ENCODE data around the gene KCTD5. TPM values are rescaled to one million over a fixed set of nuclear protein-coding genes. Genes with fewer than 3 reads are reported as not detected.
"Not testable (repeated sequence)": the region's sequence is repeated elsewhere in the genome, so short reads cannot be mapped to it uniquely, and the experiment has no call there.

The KCTD5 gene, protein sequence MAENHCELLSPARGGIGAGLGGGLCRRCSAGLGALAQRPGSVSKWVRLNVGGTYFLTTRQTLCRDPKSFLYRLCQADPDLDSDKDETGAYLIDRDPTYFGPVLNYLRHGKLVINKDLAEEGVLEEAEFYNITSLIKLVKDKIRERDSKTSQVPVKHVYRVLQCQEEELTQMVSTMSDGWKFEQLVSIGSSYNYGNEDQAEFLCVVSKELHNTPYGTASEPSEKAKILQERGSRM
- polyA plus RNA-seq = 10 to 100 TPM; 19.0 to 41.2 (median 29.9) TPM
- long read RNA-seq, donor 1 = 0 reads
- long read RNA-seq, donor 2, transcript KCTD5-201 (6 exons, 2,482 nt) = major isoform, 7 of 7 reads
- long read RNA-seq, donor 2, partial matches to known transcripts = 0 of 7 reads
- long read RNA-seq, donor 2, other reads (novel, unspliced or antisense) = 0 of 7 reads
- long read RNA-seq, donor 3, transcript KCTD5-201 (6 exons, 2,482 nt) = major isoform, 5 of 5 reads
- long read RNA-seq, donor 3, partial matches to known transcripts = 0 of 5 reads
- long read RNA-seq, donor 3, other reads (novel, unspliced or antisense) = 0 of 5 reads
- long read RNA-seq, donor 4 = 0 reads
- long read RNA-seq, donor 5 = 0 reads
- long read RNA-seq, donor 6, transcript KCTD5-201 (6 exons, 2,482 nt) = major isoform, 7 of 7 reads
- long read RNA-seq, donor 6, partial matches to known transcripts = 0 of 7 reads
- long read RNA-seq, donor 6, other reads (novel, unspliced or antisense) = 0 of 7 reads
- long read RNA-seq, donor 7, transcript KCTD5-201 (6 exons, 2,482 nt) = major isoform, 12 of 12 reads
- long read RNA-seq, donor 7, partial matches to known transcripts = 0 of 12 reads
- long read RNA-seq, donor 7, other reads (novel, unspliced or antisense) = 0 of 12 reads
- long read RNA-seq, donor 8, partial matches to known transcripts = 0 of 1 reads
- long read RNA-seq, donor 8, other reads (novel, unspliced or antisense) = 0 of 1 reads
- long read RNA-seq, donor 9, partial matches to known transcripts = 0 of 1 reads
- long read RNA-seq, donor 9, other reads (novel, unspliced or antisense) = 0 of 1 reads
- long read RNA-seq, donor 10, transcript KCTD5-201 (6 exons, 2,482 nt) = major isoform, 10 of 10 reads
- long read RNA-seq, donor 10, partial matches to known transcripts = 0 of 10 reads
- long read RNA-seq, donor 10, other reads (novel, unspliced or antisense) = 0 of 10 reads

DNA sequence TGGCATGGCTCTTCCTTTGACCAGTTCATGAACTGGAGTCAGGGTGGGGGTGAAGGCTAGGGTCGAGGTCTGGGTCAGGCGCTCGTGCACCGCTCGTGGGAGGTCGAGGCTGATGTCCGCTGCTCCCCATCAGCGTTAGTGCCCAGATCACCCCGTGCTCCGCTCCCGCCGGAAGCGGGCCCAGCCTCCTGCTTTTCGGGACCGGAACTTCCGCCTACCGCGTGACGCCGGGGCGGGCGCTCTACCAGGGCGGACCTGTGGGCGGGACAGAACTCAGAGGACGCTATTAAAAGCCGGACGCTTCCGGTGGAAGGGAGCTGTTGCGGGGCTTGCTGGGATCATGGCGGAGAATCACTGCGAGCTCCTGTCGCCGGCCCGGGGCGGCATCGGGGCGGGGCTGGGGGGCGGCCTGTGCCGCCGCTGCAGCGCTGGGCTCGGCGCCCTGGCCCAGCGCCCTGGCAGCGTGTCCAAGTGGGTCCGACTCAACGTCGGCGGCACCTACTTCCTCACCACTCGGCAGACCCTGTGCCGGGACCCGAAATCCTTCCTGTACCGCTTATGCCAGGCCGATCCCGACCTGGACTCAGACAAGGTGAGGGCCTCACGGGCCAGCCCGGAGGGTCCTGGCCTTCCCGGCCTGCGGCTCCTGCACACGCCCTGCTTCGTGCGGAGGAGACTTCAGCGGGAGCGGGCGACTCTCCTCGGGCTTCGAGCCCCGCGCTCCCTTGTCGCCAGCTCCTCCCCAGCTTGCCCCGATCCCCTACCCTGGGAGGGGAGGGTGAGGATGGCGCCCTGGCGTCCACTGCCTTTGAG, at the start of gene KCTD5:
Gene KCTD5, plus strand, starts transcription at position 315 of the 813 bp plus-strand sequence. Its CDS starts 26 bp downstream, at position 341.
- Histone ChIP-seq H3K4me1 (ENCODE audit: control insufficient read depth in 3 of 3, insufficient read depth in 2 of 3, low read depth in 1 of 3, low read length in 2 of 3) (peaks cover 0 to 11% (median 8%) of the 10 kb centered on the region in 3 donors), H3K27me3 (ENCODE audit: control insufficient read depth in 3 of 3, insufficient read depth in 3 of 3, low read length in 3 of 3) (no peaks in the 10 kb centered on the region), H3K36me3 (ENCODE audit: control insufficient read depth in 3 of 3, insufficient read depth in 2 of 3, low read depth in 1 of 3, low read length in 3 of 3) (peaks cover 0 to 8% (median 0%) of the 10 kb centered on the region in 3 donors), H3K9me3 (ENCODE audit: control insufficient read depth in 2 of 2, insufficient read depth in 1 of 2, low read depth in 1 of 2, low read length in 1 of 2) (no peaks in the 10 kb centered on the region), H3K4me3 (ENCODE audit: low read depth in 1 of 3, low read length in 3 of 3) (peak within 1 kb of the TSS; percentile 91 to 100 (median 92)), H3K27ac (ENCODE audit: low read depth in 1 of 3, low read length in 2 of 3) (peak within 1 kb of the TSS; percentile 79 to 92 (median 86))
- no peak for FAIRE-seq
- WGBS, 3 donors = 0 to 1% (median 0%) methylated on average over 58 to 73 of the region's 73 CpGs
- peak; percentile 96 to 99 for DNase-seq

- not testable (repeated sequence) for DNase-seq; H3K9me3 ChIP-seq (ENCODE audit: control insufficient read depth in 2 of 2, insufficient read depth in 1 of 2, low read depth in 1 of 2, low read length in 1 of 2); H3K27me3 ChIP-seq (ENCODE audit: control insufficient read depth in 3 of 3, insufficient read depth in 3 of 3, low read length in 3 of 3); H3K4me3 ChIP-seq (ENCODE audit: low read depth in 1 of 3, low read length in 3 of 3); FAIRE-seq; H3K4me1 ChIP-seq (ENCODE audit: control insufficient read depth in 3 of 3, insufficient read depth in 2 of 3, low read depth in 1 of 3, low read length in 2 of 3); H3K27ac ChIP-seq (ENCODE audit: low read depth in 1 of 3, low read length in 2 of 3); H3K36me3 ChIP-seq (ENCODE audit: control insufficient read depth in 3 of 3, insufficient read depth in 2 of 3, low read depth in 1 of 3, low read length in 3 of 3)
- 0 to 14% methylated on average over 1 to 2 of the region's 12 CpGs; no CpG with 5 or more reads in 1 of the 3 donors for WGBS, 3 donors
These were observed 43.1 kb upstream of the KCTD5 start for GRCh38 chr16:2639071-2639721.

DNA sequence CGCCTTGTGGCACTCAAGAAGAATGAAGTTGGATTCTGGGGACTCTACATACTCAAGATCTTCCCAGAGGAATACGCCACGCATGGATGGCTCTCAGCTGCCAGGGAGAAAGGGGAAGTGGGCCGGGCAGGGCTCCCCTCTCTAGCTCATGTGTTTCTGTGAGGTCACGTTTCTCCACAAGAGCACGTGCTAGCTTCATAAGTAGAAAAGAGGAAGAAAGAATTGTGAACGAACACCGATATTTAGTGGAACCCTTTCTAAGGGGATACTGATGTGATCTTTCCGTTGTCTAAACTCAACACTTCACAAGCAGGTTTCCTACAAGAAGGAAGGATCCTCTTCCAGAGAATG, 42.6 kb upstream of the KCTD5 start:
- not testable (repeated sequence) for H3K9me3 ChIP-seq (ENCODE audit: control insufficient read depth in 2 of 2, insufficient read depth in 1 of 2, low read depth in 1 of 2, low read length in 1 of 2); H3K36me3 ChIP-seq (ENCODE audit: control insufficient read depth in 3 of 3, insufficient read depth in 2 of 3, low read depth in 1 of 3, low read length in 3 of 3); H3K4me1 ChIP-seq (ENCODE audit: control insufficient read depth in 3 of 3, insufficient read depth in 2 of 3, low read depth in 1 of 3, low read length in 2 of 3); H3K27ac ChIP-seq (ENCODE audit: low read depth in 1 of 3, low read length in 2 of 3); H3K27me3 ChIP-seq (ENCODE audit: control insufficient read depth in 3 of 3, insufficient read depth in 3 of 3, low read length in 3 of 3); FAIRE-seq; H3K4me3 ChIP-seq (ENCODE audit: low read depth in 1 of 3, low read length in 3 of 3); DNase-seq
- WGBS, 3 donors = 64 to 76% (median 75%) methylated on average over 5 to 9 of the region's 9 CpGs

GRCh38 chr16:2642561-2642960, 39.8 kb upstream of the KCTD5 start:
- 86 to 94% methylated on average over 5 of the region's 17 CpGs; no CpG with 5 or more reads in 1 of the 3 donors for WGBS, 3 donors
- not testable (repeated sequence) for H3K27ac ChIP-seq (ENCODE audit: low read depth in 1 of 3, low read length in 2 of 3); FAIRE-seq; H3K36me3 ChIP-seq (ENCODE audit: control insufficient read depth in 3 of 3, insufficient read depth in 2 of 3, low read depth in 1 of 3, low read length in 3 of 3); H3K4me1 ChIP-seq (ENCODE audit: control insufficient read depth in 3 of 3, insufficient read depth in 2 of 3, low read depth in 1 of 3, low read length in 2 of 3); H3K27me3 ChIP-seq (ENCODE audit: control insufficient read depth in 3 of 3, insufficient read depth in 3 of 3, low read length in 3 of 3); H3K9me3 ChIP-seq (ENCODE audit: control insufficient read depth in 2 of 2, insufficient read depth in 1 of 2, low read depth in 1 of 2, low read length in 1 of 2); H3K4me3 ChIP-seq (ENCODE audit: low read depth in 1 of 3, low read length in 3 of 3); DNase-seq

- not testable (repeated sequence) for H3K27ac ChIP-seq (ENCODE audit: low read depth in 1 of 3, low read length in 2 of 3); H3K4me1 ChIP-seq (ENCODE audit: control insufficient read depth in 3 of 3, insufficient read depth in 2 of 3, low read depth in 1 of 3, low read length in 2 of 3); FAIRE-seq; H3K27me3 ChIP-seq (ENCODE audit: control insufficient read depth in 3 of 3, insufficient read depth in 3 of 3, low read length in 3 of 3); H3K9me3 ChIP-seq (ENCODE audit: control insufficient read depth in 2 of 2, insufficient read depth in 1 of 2, low read depth in 1 of 2, low read length in 1 of 2); H3K4me3 ChIP-seq (ENCODE audit: low read depth in 1 of 3, low read length in 3 of 3); DNase-seq; H3K36me3 ChIP-seq (ENCODE audit: control insufficient read depth in 3 of 3, insufficient read depth in 2 of 3, low read depth in 1 of 3, low read length in 3 of 3)
- WGBS, 3 donors = no CpG with 5 or more reads among the region's 12 CpGs
These were observed 37.4 kb upstream of the KCTD5 start for GRCh38 chr16:2644754-2645453.

GRCh38 chr16:2651268-2651871, 31.0 kb upstream of the KCTD5 start:
- DNase-seq; H3K36me3 ChIP-seq (ENCODE audit: control insufficient read depth in 3 of 3, insufficient read depth in 2 of 3, low read depth in 1 of 3, low read length in 3 of 3); FAIRE-seq; H3K4me3 ChIP-seq (ENCODE audit: low read depth in 1 of 3, low read length in 3 of 3); H3K27ac ChIP-seq (ENCODE audit: low read depth in 1 of 3, low read length in 2 of 3); H3K9me3 ChIP-seq (ENCODE audit: control insufficient read depth in 2 of 2, insufficient read depth in 1 of 2, low read depth in 1 of 2, low read length in 1 of 2); H3K4me1 ChIP-seq (ENCODE audit: control insufficient read depth in 3 of 3, insufficient read depth in 2 of 3, low read depth in 1 of 3, low read length in 2 of 3); H3K27me3 ChIP-seq (ENCODE audit: control insufficient read depth in 3 of 3, insufficient read depth in 3 of 3, low read length in 3 of 3): not testable (repeated sequence)
- WGBS, 3 donors = no CpG with 5 or more reads among the region's 14 CpGs

- no CpG with 5 or more reads among the region's 13 CpGs for WGBS, 3 donors
- not testable (repeated sequence) for FAIRE-seq; H3K9me3 ChIP-seq (ENCODE audit: control insufficient read depth in 2 of 2, insufficient read depth in 1 of 2, low read depth in 1 of 2, low read length in 1 of 2); H3K36me3 ChIP-seq (ENCODE audit: control insufficient read depth in 3 of 3, insufficient read depth in 2 of 3, low read depth in 1 of 3, low read length in 3 of 3); H3K4me1 ChIP-seq (ENCODE audit: control insufficient read depth in 3 of 3, insufficient read depth in 2 of 3, low read depth in 1 of 3, low read length in 2 of 3); DNase-seq; H3K27me3 ChIP-seq (ENCODE audit: control insufficient read depth in 3 of 3, insufficient read depth in 3 of 3, low read length in 3 of 3); H3K4me3 ChIP-seq (ENCODE audit: low read depth in 1 of 3, low read length in 3 of 3); H3K27ac ChIP-seq (ENCODE audit: low read depth in 1 of 3, low read length in 2 of 3)
These were observed 28.4 kb upstream of the KCTD5 start for GRCh38 chr16:2653915-2654314.

Data from small intestine (tissue), 16 donors.